Natural killer cell treated with Interleukin-12 subunit alpha and Interleukin-12 subunit beta and Interleukin-15 and Interleukin-18, amount 100 ng/mL, for 72 hours (primary cell): ENCODE measurements around the gene IKZF3. TPM values are rescaled to one million over a fixed set of nuclear protein-coding genes. Genes with fewer than 3 reads are reported as not detected.

Experiments used
- ATAC-seq, 2 donors: fragments of 150-1000 bp; cut with Tn5 transposase in 1 of 2; sonication (Bioruptor Pico), chemical (Tn5 transposase) in 1 of 2; 2 replicates each; pipeline ENCODE4 v1.10.0; 2021
- DNase-seq: peaks from one replicate; pipeline ENCODE4 v3.0.0; 2022; ENCODE audit warnings: low spot score
- H3K27ac Mint-ChIP-seq, 2 donors: 1 replicate in 1 of 2; 2 replicates in 1 of 2; pipeline ENCODE4 v1.8.0; 2022; ENCODE audit warnings: mixed read lengths in 2 of 2, mild to moderate bottlenecking in 1 of 2, moderate library complexity in 1 of 2
- H3K27me3 Mint-ChIP-seq, 2 donors: 1 replicate in 1 of 2; 2 replicates in 1 of 2; pipeline ENCODE4 v1.8.0; 2022; ENCODE audit warnings: mixed read lengths in 2 of 2
- H3K36me3 Mint-ChIP-seq: one replicate; pipeline ENCODE4 v1.8.0; 2022; ENCODE audit warnings: mixed read lengths
- H3K4me1 Mint-ChIP-seq, 2 donors: 1 replicate in 1 of 2; 2 replicates in 1 of 2; pipeline ENCODE4 v1.8.0; 2022; ENCODE audit warnings: low read depth in 2 of 2, mixed read lengths in 2 of 2, mild to moderate bottlenecking in 1 of 2
- H3K4me3 Mint-ChIP-seq: one replicate; pipeline ENCODE4 v1.8.0; 2022; ENCODE audit warnings: mixed read lengths
- H3K9me3 Mint-ChIP-seq: 2 replicates; pipeline ENCODE4 v1.8.0; 2022; ENCODE audit warnings: mixed read lengths
- total RNA-seq, 2 donors: library from RNA; stranded (reverse); gene quantifications; one replicate each; pipeline ENCODE4 v1.2.3, GENCODE V29; 2022

The IKZF3 gene
- total RNA-seq, 2 donors from 2014 or later = 65.5 to 80.9 TPM

GRCh38 chr17:39794249-39794970 is 69.7 kb downstream of the IKZF3 start:
- ATAC-seq (peak; percentile 64 to 66), DNase-seq (no peak)
- H3K9me3 Mint-ChIP-seq = no peaks in the 10 kb centered on the region
- peaks cover 47 to 54% of the 10 kb centered on the region in 2 donors for H3K4me1 Mint-ChIP-seq
- peak overlapping the region; percentile 43 for H3K4me3 Mint-ChIP-seq
- no peaks in the 10 kb centered on the region for H3K27me3 Mint-ChIP-seq
- H3K27ac Mint-ChIP-seq = peak overlapping the region; percentile 81 to 88
- peaks cover 39% of the 10 kb centered on the region for H3K36me3 Mint-ChIP-seq

GRCh38 chr17:39793301-39793872 is 70.7 kb downstream of the IKZF3 start:
- peaks cover 41% of the 10 kb centered on the region for H3K36me3 Mint-ChIP-seq
- no peaks in the 10 kb centered on the region for H3K9me3 Mint-ChIP-seq
- peak overlapping the region; percentile 85 for H3K4me3 Mint-ChIP-seq
- ATAC-seq = no peak
- H3K27ac Mint-ChIP-seq = peak overlapping the region; percentile 81 to 88
- DNase-seq = no peak
- no peaks in the 10 kb centered on the region for H3K27me3 Mint-ChIP-seq
- peaks cover 47 to 54% of the 10 kb centered on the region in 2 donors for H3K4me1 Mint-ChIP-seq

GRCh38 chr17:39792526-39793221 is 71.4 kb downstream of the IKZF3 start:
- Mint-ChIP-seq H3K9me3 (no peaks in the 10 kb centered on the region), H3K27ac (peak overlapping the region; percentile 81 to 88), H3K36me3 (peaks cover 41% of the 10 kb centered on the region)

GRCh38 chr17:39791111-39791992 is 72.8 kb downstream of the IKZF3 start:
- Mint-ChIP-seq H3K36me3 (peaks cover 42% of the 10 kb centered on the region), H3K9me3 (no peaks in the 10 kb centered on the region), H3K27me3 (no peaks in the 10 kb centered on the region), H3K4me3 (no peak overlapping the region), H3K27ac (peak overlapping the region in 1 of 2 donors; percentile 58), H3K4me1 (peaks cover 44 to 54% of the 10 kb centered on the region in 2 donors)
- ATAC-seq (no peak), DNase-seq (no peak)

More at GRCh38 chr17:39792526-39793221, 71.4 kb downstream of the IKZF3 start:
- DNase-seq (no peak), ATAC-seq (no peak)
- Mint-ChIP-seq H3K4me1 (peaks cover 47 to 54% of the 10 kb centered on the region in 2 donors), H3K4me3 (peak overlapping the region; percentile 85), H3K27me3 (no peaks in the 10 kb centered on the region)

- Mint-ChIP-seq H3K27me3 (no peaks in the 10 kb centered on the region), H3K36me3 (peaks cover 47% of the 10 kb centered on the region), H3K4me1 (peaks cover 36 to 51% of the 10 kb centered on the region in 2 donors), H3K4me3 (peak overlapping the region; percentile 3), H3K27ac (peak overlapping the region; percentile 60 to 69), H3K9me3 (no peaks in the 10 kb centered on the region)
- ATAC-seq = no peak
- DNase-seq = no peak
Measured at GRCh38 chr17:39787743-39788484, 76.2 kb downstream of the IKZF3 start.

- ATAC-seq = no peak
Measured at GRCh38 chr17:39787041-39787440, 77.1 kb downstream of the IKZF3 start.

GRCh38 chr17:39782980-39783379 is 81.1 kb downstream of the IKZF3 start:
- peaks cover 26% of the 10 kb centered on the region for H3K36me3 Mint-ChIP-seq
- H3K4me1 Mint-ChIP-seq = peaks cover 48 to 62% of the 10 kb centered on the region in 2 donors
- H3K27me3 Mint-ChIP-seq = no peaks in the 10 kb centered on the region
- H3K4me3 Mint-ChIP-seq = peak overlapping the region; percentile 66
- H3K9me3 Mint-ChIP-seq = no peaks in the 10 kb centered on the region
- DNase-seq = no peak
- peak; percentile 64 to 65 for ATAC-seq
- peak overlapping the region; percentile 77 to 88 for H3K27ac Mint-ChIP-seq

More at GRCh38 chr17:39787041-39787440, 77.1 kb downstream of the IKZF3 start:
- Mint-ChIP-seq H3K4me1 (peaks cover 38 to 51% of the 10 kb centered on the region in 2 donors), H3K27ac (peak overlapping the region; percentile 60 to 69), H3K9me3 (no peaks in the 10 kb centered on the region), H3K27me3 (no peaks in the 10 kb centered on the region), H3K36me3 (peaks cover 41% of the 10 kb centered on the region), H3K4me3 (no peak overlapping the region)
- DNase-seq = no peak

GRCh38 chr17:39782481-39782880 is 81.6 kb downstream of the IKZF3 start:
- Mint-ChIP-seq H3K36me3 (peaks cover 21% of the 10 kb centered on the region), H3K4me1 (peaks cover 48 to 62% of the 10 kb centered on the region in 2 donors), H3K4me3 (peak overlapping the region; percentile 66), H3K27ac (peak overlapping the region; percentile 77 to 88), H3K9me3 (no peaks in the 10 kb centered on the region), H3K27me3 (no peaks in the 10 kb centered on the region)
- no peak for DNase-seq
- peak; percentile 31 to 57 for ATAC-seq

GRCh38 chr17:39781861-39782213 is 82.3 kb downstream of the IKZF3 start:
- Mint-ChIP-seq H3K4me1 (peaks cover 49 to 62% of the 10 kb centered on the region in 2 donors), H3K36me3 (peaks cover 15% of the 10 kb centered on the region), H3K9me3 (no peaks in the 10 kb centered on the region), H3K4me3 (peak overlapping the region; percentile 66), H3K27me3 (no peaks in the 10 kb centered on the region), H3K27ac (peak overlapping the region; percentile 77 to 88)
- no peak for ATAC-seq
- DNase-seq = no peak

GRCh38 chr17:39781031-39781860 is 82.9 kb downstream of the IKZF3 start:
- Mint-ChIP-seq H3K36me3 (peaks cover 13% of the 10 kb centered on the region), H3K4me1 (peaks cover 54 to 67% of the 10 kb centered on the region in 2 donors), H3K4me3 (peak overlapping the region; percentile 66), H3K27ac (peak overlapping the region; percentile 77 to 88), H3K27me3 (no peaks in the 10 kb centered on the region), H3K9me3 (no peaks in the 10 kb centered on the region)
- DNase-seq = no peak
- ATAC-seq = no peak

- H3K36me3 Mint-ChIP-seq = peaks cover 6% of the 10 kb centered on the region
- no peaks in the 10 kb centered on the region for H3K9me3 Mint-ChIP-seq
- DNase-seq = no peak
- peak; percentile 30 to 66 for ATAC-seq
- H3K4me3 Mint-ChIP-seq = peak overlapping the region; percentile 90
- peak overlapping the region; percentile 92 to 95 for H3K27ac Mint-ChIP-seq
- H3K4me1 Mint-ChIP-seq = peaks cover 69 to 76% of the 10 kb centered on the region in 2 donors
- H3K27me3 Mint-ChIP-seq = no peaks in the 10 kb centered on the region
Measured at GRCh38 chr17:39777534-39778365, 86.4 kb downstream of the IKZF3 start.
